ENCODE results near the gene EIF4A3.

GRCh38 chr17:80118601-80119270 is 28.2 kb downstream of the EIF4A3 start:
- TF ChIP-seq CTCF (IDR thresholded peaks at IDR 0.05) (no peak), POLR2A (IDR thresholded peaks at IDR 0.05) (no peak)

Data from esophagus squamous epithelium (tissue), 4 donors.